ENCODE data around the gene CCDC149.

DNA sequence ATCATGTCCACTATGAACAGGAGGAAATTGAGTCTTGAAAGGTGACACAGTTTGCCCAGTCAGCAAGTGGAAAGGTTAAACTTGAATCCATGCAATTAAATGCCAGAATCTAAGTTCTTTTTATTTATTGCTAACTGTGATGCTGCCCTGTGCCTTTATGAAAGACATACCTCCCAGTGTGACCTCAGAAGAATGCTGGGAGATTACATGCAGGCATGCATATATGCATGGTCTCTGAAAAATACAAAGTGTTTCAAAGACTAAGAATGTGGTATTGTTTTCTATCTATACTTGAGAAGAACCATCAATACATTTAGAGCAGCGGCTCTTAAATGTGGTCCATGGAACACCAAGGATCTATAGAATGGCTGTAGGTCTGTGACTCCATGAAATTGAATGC, 45.6 kb downstream of the CCDC149 start:
- TF ChIP-seq ZFX (IDR thresholded peaks at IDR 0.05) = no peak
- no peak for TF ChIP-seq CTCF (conservative IDR thresholded peaks at IDR 0.05)
